HepG2 (cell line): ENCODE measurements around the gene ZMYND8. TPM values are rescaled to one million over a fixed set of nuclear protein-coding genes. Genes with fewer than 3 reads are reported as not detected.

ENCODE experiments used
- DDIT3 ChIP-seq: sonication (generic); formaldehyde crosslinking; IDR thresholded peaks from 2 replicates; pipeline ENCODE4 v1.4.0; 2020; ENCODE audit warnings: mild to moderate bottlenecking, missing genetic modification reagents
- HINFP ChIP-seq: sonication (generic); formaldehyde crosslinking; IDR thresholded peaks from 2 replicates; pipeline ENCODE4 v1.4.0; 2020; ENCODE audit warnings: low read depth, mild to moderate bottlenecking, missing genetic modification reagents
- HNF1B ChIP-seq: sonication (generic); formaldehyde crosslinking; IDR thresholded peaks from 2 replicates; pipeline ENCODE4 v1.5.1; 2020; ENCODE audit warnings: mild to moderate bottlenecking, moderate library complexity, missing genetic modification reagents
- KDM3A ChIP-seq: IDR thresholded peaks from 2 replicates; pipeline ENCODE4 v1.6.1; 2018; ENCODE audit warnings: low read depth, missing compliant biosample characterization
- KMT2B ChIP-seq: IDR thresholded peaks from 2 replicates; pipeline ENCODE4 v1.6.1; 2016; ENCODE audit warnings: missing genetic modification reagents, missing compliant biosample characterization
- NFIC ChIP-seq: IDR thresholded peaks from 2 replicates; pipeline ENCODE4 v1.6.1; 2012; ENCODE audit warnings: mild to moderate bottlenecking, low read length, inconsistent platforms
- RFX3 ChIP-seq: IDR thresholded peaks from 2 replicates; pipeline ENCODE4 v1.6.1; 2016; ENCODE audit warnings: missing biosample characterization, missing genetic modification reagents
- SRSF1 ChIP-seq: fragments of 200-400 bp; formaldehyde crosslinking; optimal IDR thresholded peaks from 2 replicates; pipeline ENCODE3; 2017; ENCODE audit warnings: mild to moderate bottlenecking, low read depth, low read length, moderate library complexity
- SRSF4 ChIP-seq: fragments of 200-400 bp; formaldehyde crosslinking; IDR thresholded peaks from one replicate; pipeline ENCODE4 v1.6.1; 2018; ENCODE audit warnings: mild to moderate bottlenecking, low read depth, low read length, moderate library complexity; ENCODE audit not compliant: poor library complexity, severe bottlenecking
- TCF7 ChIP-seq: sonication (generic); IDR thresholded peaks from 2 replicates; pipeline ENCODE4 v1.6.1; 2016; ENCODE audit warnings: antibody characterized with exemption, low read depth
- TCF7L2 ChIP-seq: IDR thresholded peaks from 2 replicates; pipeline ENCODE4 v1.6.1; 2011; ENCODE audit warnings: mild to moderate bottlenecking, low read depth, low read length, moderate library complexity
- ZNF232 ChIP-seq: sonication (generic); formaldehyde crosslinking; IDR thresholded peaks from 2 replicates; pipeline ENCODE4 v1.4.0; 2020; ENCODE audit warnings: missing genetic modification reagents, borderline replicate concordance
- ZNF296 ChIP-seq: sonication (generic); formaldehyde crosslinking; conservative IDR thresholded peaks from 2 replicates; pipeline ENCODE4 v1.5.0; 2020; ENCODE audit warnings: mild to moderate bottlenecking, missing genetic modification reagents
- ZNF354B ChIP-seq: sonication (generic); formaldehyde crosslinking; IDR thresholded peaks from 2 replicates; pipeline ENCODE4 v1.8.0; 2022; ENCODE audit warnings: mild to moderate bottlenecking, missing genetic modification reagents
- ZNF768 ChIP-seq: sonication (generic); formaldehyde crosslinking; IDR thresholded peaks from 2 replicates; pipeline ENCODE4 v1.4.0; 2020; ENCODE audit warnings: missing genetic modification reagents
- polyA plus RNA-seq, 8 experiments: library from polyadenylated mRNA; depleted of rRNA in 3 of 8; stranded (reverse) in 7 of 8; unstranded in 1 of 8; fragments of >200 nt; fragmentation: Illumina TruSeq in 4 of 8; extraction: Trizol in 4 of 8; gene quantifications; 2 replicates each; pipeline versions ENCODE4 v1.2.1 to v1.2.3, GENCODE V29; 2011 to 2016; ENCODE audit warnings: low read depth in 4 of 8, missing spikeins in 1 of 8, mixed read lengths in 1 of 8; ENCODE audit not compliant: insufficient read depth in 1 of 8
- total RNA-seq, 5 experiments: library from RNA; depleted of rRNA; stranded (reverse); fragments of >200 nt; fragmentation: Illumina TruSeq; extraction: Trizol; gene quantifications; 2 replicates each; pipeline ENCODE4 v1.2.3, GENCODE V29; 2016; ENCODE audit warnings: low read depth in 1 of 5
- TF ChIP-seq, protein P1 (sequence below): sonication (generic); formaldehyde crosslinking; IDR thresholded peaks from 2 replicates; pipeline ENCODE4 v1.4.0; 2020; ENCODE audit warnings: missing genetic modification reagents
- TF ChIP-seq, protein P2 (sequence below): sonication (generic); formaldehyde crosslinking; IDR thresholded peaks from 2 replicates; pipeline ENCODE4; 2020; ENCODE audit warnings: missing genetic modification reagents, mild to moderate bottlenecking, borderline replicate concordance
- TF ChIP-seq, protein P3 (sequence below): sonication (generic); formaldehyde crosslinking; IDR thresholded peaks from 2 replicates; pipeline ENCODE4 v1.4.0; 2020; ENCODE audit warnings: missing genetic modification reagents

Gene ZMYND8
- total and polyA plus RNA-seq, 2 of the 13 experiments (the other 11 are each of a cell fraction or from before 2014, with no cell fraction given), result 53.9 to 84.7 TPM

- TF ChIP-seq, protein P1, sequence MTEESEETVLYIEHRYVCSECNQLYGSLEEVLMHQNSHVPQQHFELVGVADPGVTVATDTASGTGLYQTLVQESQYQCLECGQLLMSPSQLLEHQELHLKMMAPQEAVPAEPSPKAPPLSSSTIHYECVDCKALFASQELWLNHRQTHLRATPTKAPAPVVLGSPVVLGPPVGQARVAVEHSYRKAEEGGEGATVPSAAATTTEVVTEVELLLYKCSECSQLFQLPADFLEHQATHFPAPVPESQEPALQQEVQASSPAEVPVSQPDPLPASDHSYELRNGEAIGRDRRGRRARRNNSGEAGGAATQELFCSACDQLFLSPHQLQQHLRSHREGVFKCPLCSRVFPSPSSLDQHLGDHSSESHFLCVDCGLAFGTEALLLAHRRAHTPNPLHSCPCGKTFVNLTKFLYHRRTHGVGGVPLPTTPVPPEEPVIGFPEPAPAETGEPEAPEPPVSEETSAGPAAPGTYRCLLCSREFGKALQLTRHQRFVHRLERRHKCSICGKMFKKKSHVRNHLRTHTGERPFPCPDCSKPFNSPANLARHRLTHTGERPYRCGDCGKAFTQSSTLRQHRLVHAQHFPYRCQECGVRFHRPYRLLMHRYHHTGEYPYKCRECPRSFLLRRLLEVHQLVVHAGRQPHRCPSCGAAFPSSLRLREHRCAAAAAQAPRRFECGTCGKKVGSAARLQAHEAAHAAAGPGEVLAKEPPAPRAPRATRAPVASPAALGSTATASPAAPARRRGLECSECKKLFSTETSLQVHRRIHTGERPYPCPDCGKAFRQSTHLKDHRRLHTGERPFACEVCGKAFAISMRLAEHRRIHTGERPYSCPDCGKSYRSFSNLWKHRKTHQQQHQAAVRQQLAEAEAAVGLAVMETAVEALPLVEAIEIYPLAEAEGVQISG, result no peak
- TF ChIP-seq, protein P2, sequence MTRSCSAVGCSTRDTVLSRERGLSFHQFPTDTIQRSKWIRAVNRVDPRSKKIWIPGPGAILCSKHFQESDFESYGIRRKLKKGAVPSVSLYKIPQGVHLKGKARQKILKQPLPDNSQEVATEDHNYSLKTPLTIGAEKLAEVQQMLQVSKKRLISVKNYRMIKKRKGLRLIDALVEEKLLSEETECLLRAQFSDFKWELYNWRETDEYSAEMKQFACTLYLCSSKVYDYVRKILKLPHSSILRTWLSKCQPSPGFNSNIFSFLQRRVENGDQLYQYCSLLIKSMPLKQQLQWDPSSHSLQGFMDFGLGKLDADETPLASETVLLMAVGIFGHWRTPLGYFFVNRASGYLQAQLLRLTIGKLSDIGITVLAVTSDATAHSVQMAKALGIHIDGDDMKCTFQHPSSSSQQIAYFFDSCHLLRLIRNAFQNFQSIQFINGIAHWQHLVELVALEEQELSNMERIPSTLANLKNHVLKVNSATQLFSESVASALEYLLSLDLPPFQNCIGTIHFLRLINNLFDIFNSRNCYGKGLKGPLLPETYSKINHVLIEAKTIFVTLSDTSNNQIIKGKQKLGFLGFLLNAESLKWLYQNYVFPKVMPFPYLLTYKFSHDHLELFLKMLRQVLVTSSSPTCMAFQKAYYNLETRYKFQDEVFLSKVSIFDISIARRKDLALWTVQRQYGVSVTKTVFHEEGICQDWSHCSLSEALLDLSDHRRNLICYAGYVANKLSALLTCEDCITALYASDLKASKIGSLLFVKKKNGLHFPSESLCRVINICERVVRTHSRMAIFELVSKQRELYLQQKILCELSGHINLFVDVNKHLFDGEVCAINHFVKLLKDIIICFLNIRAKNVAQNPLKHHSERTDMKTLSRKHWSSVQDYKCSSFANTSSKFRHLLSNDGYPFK (CRISPR knock-in tag), result no peak
- no peak for TF ChIP-seq SRSF4
- no peak for TF ChIP-seq ZNF354B (CRISPR knock-in tag)
- no peak for TF ChIP-seq RFX3 (CRISPR knock-in tag)
- TF ChIP-seq NFIC, result no peak
- no peak for TF ChIP-seq KMT2B (CRISPR knock-in tag)
- TF ChIP-seq HINFP (CRISPR knock-in tag), result 0 out of 2 replicates have a peak, but pooled peaks have one; percentile 39
- no peak for TF ChIP-seq HNF1B
- no peak for TF ChIP-seq TCF7
- TF ChIP-seq ZNF296 (CRISPR knock-in tag), result no peak
- no peak for TF ChIP-seq SRSF1
- no peak for TF ChIP-seq ZNF232
- TF ChIP-seq KDM3A (CRISPR knock-in tag), result no peak
- TF ChIP-seq DDIT3 (CRISPR knock-in tag), result no peak
- no peak for TF ChIP-seq TCF7L2
- TF ChIP-seq, protein P3, sequence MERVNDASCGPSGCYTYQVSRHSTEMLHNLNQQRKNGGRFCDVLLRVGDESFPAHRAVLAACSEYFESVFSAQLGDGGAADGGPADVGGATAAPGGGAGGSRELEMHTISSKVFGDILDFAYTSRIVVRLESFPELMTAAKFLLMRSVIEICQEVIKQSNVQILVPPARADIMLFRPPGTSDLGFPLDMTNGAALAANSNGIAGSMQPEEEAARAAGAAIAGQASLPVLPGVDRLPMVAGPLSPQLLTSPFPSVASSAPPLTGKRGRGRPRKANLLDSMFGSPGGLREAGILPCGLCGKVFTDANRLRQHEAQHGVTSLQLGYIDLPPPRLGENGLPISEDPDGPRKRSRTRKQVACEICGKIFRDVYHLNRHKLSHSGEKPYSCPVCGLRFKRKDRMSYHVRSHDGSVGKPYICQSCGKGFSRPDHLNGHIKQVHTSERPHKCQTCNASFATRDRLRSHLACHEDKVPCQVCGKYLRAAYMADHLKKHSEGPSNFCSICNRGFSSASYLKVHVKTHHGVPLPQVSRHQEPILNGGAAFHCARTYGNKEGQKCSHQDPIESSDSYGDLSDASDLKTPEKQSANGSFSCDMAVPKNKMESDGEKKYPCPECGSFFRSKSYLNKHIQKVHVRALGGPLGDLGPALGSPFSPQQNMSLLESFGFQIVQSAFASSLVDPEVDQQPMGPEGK (CRISPR knock-in tag), result no peak
- no peak for TF ChIP-seq ZNF768
Observed at GRCh38 chr20:47379433-47380150, 23.1 kb upstream of the ZMYND8 start (continued).
